Measurements from ENCODE around the gene SLC2A13.

DNA sequence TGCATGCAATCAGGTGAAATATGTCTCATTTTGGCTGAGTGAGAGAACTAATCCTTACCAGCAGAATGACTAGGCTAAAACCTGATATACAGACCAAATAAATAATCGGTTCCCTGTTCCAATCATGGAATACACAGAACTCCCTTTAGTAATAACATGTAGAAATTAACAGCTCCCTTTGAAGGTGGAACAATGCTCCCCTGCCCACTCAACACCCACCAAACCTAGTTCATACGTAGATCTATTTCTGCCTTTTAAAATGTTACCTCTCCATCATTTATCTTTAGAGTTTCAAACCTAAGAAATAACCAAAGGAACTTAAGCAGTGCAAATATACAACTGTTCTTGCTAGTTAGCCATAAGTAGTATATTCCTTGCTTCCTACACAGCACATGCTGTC is 332.6 kb downstream of the SLC2A13 start:
- TF ChIP-seq, protein P1, sequence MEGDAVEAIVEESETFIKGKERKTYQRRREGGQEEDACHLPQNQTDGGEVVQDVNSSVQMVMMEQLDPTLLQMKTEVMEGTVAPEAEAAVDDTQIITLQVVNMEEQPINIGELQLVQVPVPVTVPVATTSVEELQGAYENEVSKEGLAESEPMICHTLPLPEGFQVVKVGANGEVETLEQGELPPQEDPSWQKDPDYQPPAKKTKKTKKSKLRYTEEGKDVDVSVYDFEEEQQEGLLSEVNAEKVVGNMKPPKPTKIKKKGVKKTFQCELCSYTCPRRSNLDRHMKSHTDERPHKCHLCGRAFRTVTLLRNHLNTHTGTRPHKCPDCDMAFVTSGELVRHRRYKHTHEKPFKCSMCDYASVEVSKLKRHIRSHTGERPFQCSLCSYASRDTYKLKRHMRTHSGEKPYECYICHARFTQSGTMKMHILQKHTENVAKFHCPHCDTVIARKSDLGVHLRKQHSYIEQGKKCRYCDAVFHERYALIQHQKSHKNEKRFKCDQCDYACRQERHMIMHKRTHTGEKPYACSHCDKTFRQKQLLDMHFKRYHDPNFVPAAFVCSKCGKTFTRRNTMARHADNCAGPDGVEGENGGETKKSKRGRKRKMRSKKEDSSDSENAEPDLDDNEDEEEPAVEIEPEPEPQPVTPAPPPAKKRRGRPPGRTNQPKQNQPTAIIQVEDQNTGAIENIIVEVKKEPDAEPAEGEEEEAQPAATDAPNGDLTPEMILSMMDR (IDR thresholded peaks at IDR 0.05), result no peak
- no peak for TF ChIP-seq POLR2AphosphoS5 (IDR thresholded peaks at IDR 0.05; ENCODE audit: insufficient read depth in 1 of 2, low read depth in 1 of 2)
- TF ChIP-seq POLR2A (IDR thresholded peaks at IDR 0.05), result no peak

All from vagina (tissue), 2 donors.